GM12878 (cell line): Measurements from ENCODE around the gene SUGP2. TPM values are rescaled to one million over a fixed set of nuclear protein-coding genes. Genes with fewer than 3 reads are reported as not detected.

Experiments used
- ATAC-seq: fragments of 200-7000 bp; cut with Tn5 transposase; 3 replicates; pipeline ENCODE4 v1.9.1; 2020; ENCODE audit warnings: mild to moderate bottlenecking, moderate library complexity
- BruUV-seq: library from RNA; stranded (reverse); fragments of 400-500 nt; replicated peaks from 2 replicates; lab custom pipeline; 2021; lab: Mats Ljungman, UMichigan
- CTCF ChIA-PET: fragments of 300-600 bp; sonication (Branson Sonifier 250); formaldehyde crosslinking; extraction: SDS; loops from one replicate; lab custom pipeline; 2021; ENCODE audit warnings: inconsistent platforms; lab: Yijun Ruan, JAX
- POLR2A ChIA-PET: fragments of 350-600 bp; formaldehyde crosslinking; extraction: SDS; loops from one replicate; lab custom pipeline; 2021; ENCODE audit warnings: inconsistent platforms; lab: Charles Lee
- RAD21 ChIA-PET: fragments of 300-600 bp; sonication (Branson Sonifier 250); formaldehyde crosslinking; loops from one replicate; lab custom pipeline; 2023; ENCODE audit warnings: antibody characterized with exemption; ENCODE audit not compliant: unreplicated experiment; lab: Charles Lee
- SMC1A ChIA-PET: fragments of 300-600 bp; sonication (Branson Sonifier 250); formaldehyde crosslinking; loops from one replicate; lab custom pipeline; 2023; ENCODE audit not compliant: unreplicated experiment, uncharacterized antibody; lab: Charles Lee
- DNase-seq: peaks from one replicate; pipeline ENCODE4 v3.0.0-alpha.2; 2011; ENCODE audit warnings: low read depth, low spot score
- FAIRE-seq: peaks from 3 replicates; lab custom pipeline; 2011; peaks lifted over from hg19 to GRCh38; lab: Jason Lieb, UNC
- H2AFZ ChIP-seq: 2 replicates; pipeline ENCODE4 v1.6.0; 2011; ENCODE audit warnings: low read depth, low read length, control low read depth; ENCODE audit not compliant: control insufficient read depth
- H3K27ac ChIP-seq: 2 replicates; pipeline ENCODE4 v1.5.1; 2011; ENCODE audit warnings: control low read depth; ENCODE audit not compliant: control insufficient read depth, insufficient read depth
- H3K27me3 ChIP-seq, 2 experiments: replicated peaks in 1 of 2; 2 replicates each; pipeline versions ENCODE4 v1.6.0 to v1.6.1; 2011; ENCODE audit warnings: low read length in 1 of 2; ENCODE audit not compliant: control insufficient read depth in 2 of 2, insufficient read depth in 2 of 2
- H3K36me3 ChIP-seq, 2 experiments: 2 replicates each; pipeline ENCODE4 v1.5.1; 2011; ENCODE audit warnings: low read length in 1 of 2; ENCODE audit not compliant: control insufficient read depth in 2 of 2, insufficient read depth in 2 of 2
- H3K4me1 ChIP-seq: 2 replicates; pipeline ENCODE4 v1.6.1; 2011; ENCODE audit warnings: mild to moderate bottlenecking, low read length, moderate library complexity, mixed read lengths; ENCODE audit not compliant: control insufficient read depth, insufficient read depth
- H3K4me2 ChIP-seq: 2 replicates; pipeline ENCODE4 v1.6.0; 2011; ENCODE audit warnings: control low read depth; ENCODE audit not compliant: control insufficient read depth, insufficient read depth
- H3K4me3 ChIP-seq: fragments of 200-600 bp; sonication (generic); 2 replicates; pipeline ENCODE4 v1.5.1; 2016
- H3K79me2 ChIP-seq: 2 replicates; pipeline ENCODE4 v1.6.0; 2011; ENCODE audit warnings: low read length; ENCODE audit not compliant: control insufficient read depth, insufficient read depth
- H3K9ac ChIP-seq: 2 replicates; pipeline ENCODE4 v1.8.0; 2011; ENCODE audit warnings: low read length, control low read depth, mixed read lengths; ENCODE audit not compliant: control insufficient read depth, insufficient read depth
- H3K9me3 ChIP-seq: replicated peaks from 3 replicates; pipeline ENCODE4 v1.5.1; 2011; ENCODE audit warnings: mild to moderate bottlenecking, low read length; ENCODE audit not compliant: control insufficient read depth, insufficient read depth
- H4K20me1 ChIP-seq: 2 replicates; pipeline ENCODE4 v1.6.0; 2011; ENCODE audit not compliant: control insufficient read depth, insufficient read depth
- BHLHE40 ChIP-seq, 2 experiments: fragments of 450-650 bp in 1 of 2; IDR thresholded peaks; 2 replicates each; pipeline ENCODE4 v1.6.1; 2011 to 2017; ENCODE audit warnings: low read depth in 2 of 2, borderline replicate concordance in 1 of 2, improper control_type of control experiment in 1 of 2, low read length in 1 of 2, mild to moderate bottlenecking in 1 of 2
- CEBPB ChIP-seq, 2 experiments: fragments of 150-350 bp in 1 of 2; IDR thresholded peaks; 2 replicates each; pipeline ENCODE4 v1.6.1; 2012 to 2014; ENCODE audit warnings: low read depth in 2 of 2, low read length in 2 of 2, borderline replicate concordance in 1 of 2, inconsistent platforms in 1 of 2
- EP300 ChIP-seq, 2 experiments: fragments of 150-350 bp in 1 of 2; IDR thresholded peaks; 2 replicates each; pipeline ENCODE4 v1.6.1; 2011 to 2012; ENCODE audit warnings: low read depth in 2 of 2, low read length in 2 of 2, borderline replicate concordance in 1 of 2, improper control_type of control experiment in 1 of 2, inconsistent platforms in 1 of 2; ENCODE audit not compliant: control insufficient read depth in 1 of 2
- FOXM1 ChIP-seq: IDR thresholded peaks from 2 replicates; pipeline ENCODE4 v1.6.1; 2012; ENCODE audit warnings: low read depth, mild to moderate bottlenecking, inconsistent platforms, low read length, moderate library complexity
- IRF4 ChIP-seq: IDR thresholded peaks from 2 replicates; pipeline ENCODE4 v1.6.1; 2011; ENCODE audit warnings: low read depth, low read length
- KLF5 ChIP-seq: fragments of 450-650 bp; IDR thresholded peaks from 2 replicates; pipeline ENCODE4 v1.6.1; 2014; ENCODE audit warnings: mild to moderate bottlenecking; ENCODE audit not compliant: partially characterized antibody
- REST ChIP-seq: IDR thresholded peaks from 2 replicates; pipeline ENCODE4 v1.6.1; 2012; ENCODE audit warnings: mild to moderate bottlenecking, low read depth, low read length
- RFX5 ChIP-seq: IDR thresholded peaks from 2 replicates; pipeline ENCODE4 v1.6.1; 2011; ENCODE audit warnings: low read depth, low read length, improper control_type of control experiment
- SREBF2 ChIP-seq: IDR thresholded peaks from 2 replicates; pipeline ENCODE4 v1.6.1; 2012; ENCODE audit warnings: mild to moderate bottlenecking, low read length
- STAT3 ChIP-seq: IDR thresholded peaks from 2 replicates; pipeline ENCODE4 v1.6.1; 2011; ENCODE audit warnings: low read depth, low read length, improper control_type of control experiment
- SUPT20H ChIP-seq: IDR thresholded peaks from 2 replicates; pipeline ENCODE4 v1.6.1; 2011; ENCODE audit warnings: low read depth, mild to moderate bottlenecking, low read length, moderate library complexity, borderline replicate concordance; ENCODE audit not compliant: control insufficient read depth
- ZNF217 ChIP-seq: fragments of 450-650 bp; IDR thresholded peaks from 2 replicates; pipeline ENCODE4 v1.6.1; 2017; ENCODE audit warnings: antibody characterized with exemption, mild to moderate bottlenecking
- ZSCAN29 ChIP-seq: fragments of 450-650 bp; IDR thresholded peaks from 2 replicates; pipeline ENCODE4 v1.6.1; 2017; ENCODE audit warnings: mild to moderate bottlenecking, moderate library complexity
- WGBS: methylation state at CpG from one replicate; pipeline ENCODE4 v1.1.6; 2016; ENCODE audit warnings: low lambda C conversion rate; ENCODE audit not compliant: insufficient replicate concordance, insufficient coverage; ENCODE audit errors: missing lambda C conversion rate; 5-methylcytosine and 5-hydroxymethylcytosine counted together
- in situ Hi-C: fragments of 300-500 bp; cut with MboI; formaldehyde crosslinking; loops from 9 replicates; pipeline ENCODE4 v1.14.3; 2018; ENCODE audit warnings: mixed read lengths
- intact Hi-C: fragments of 100-400 bp; cut with micrococcal nuclease; formaldehyde crosslinking; loops from one replicate; pipeline ENCODE4 v1.14.2; 2022; ENCODE audit not compliant: unreplicated experiment
- polyA plus RNA-seq, 11 experiments: library from polyadenylated mRNA; depleted of rRNA in 4 of 11; unstranded in 6 of 11; stranded (reverse) in 5 of 11; fragments of >200 nt; fragmentation: Nextera tagmentation in 4 of 11; fragmentation: Illumina TruSeq in 1 of 11; extraction: Ambion mirVana in 4 of 11; extraction: Trizol in 1 of 11; gene quantifications; 1 replicate in 1 of 11; 2 replicates in 10 of 11; pipeline versions ENCODE4 v1.2.1 to v1.2.3, GENCODE V29; 2011 to 2016; ENCODE audit warnings: inconsistent platforms in 2 of 11, missing spikeins in 2 of 11, low read depth in 1 of 11
- total RNA-seq, 4 experiments: library from RNA; depleted of rRNA in 3 of 4; stranded (reverse); fragments of >200 nt in 3 of 4; fragmentation: Illumina TruSeq in 1 of 4; extraction: Trizol in 1 of 4; gene quantifications; 2 replicates each; pipeline versions ENCODE4 v1.2.1 to v1.2.3, GENCODE V29; 2013 to 2021
- TF ChIP-seq, protein P1 (sequence below): fragments of 450-650 bp; formaldehyde crosslinking; IDR thresholded peaks from 2 replicates; pipeline ENCODE4 v1.5.0; 2022; ENCODE audit warnings: mild to moderate bottlenecking, missing genetic modification characterization
- TF ChIP-seq, protein P2 (sequence below): IDR thresholded peaks from 2 replicates; pipeline ENCODE4 v1.6.1; 2011; ENCODE audit warnings: mild to moderate bottlenecking, low read depth, low read length, moderate library complexity; ENCODE audit not compliant: insufficient replicate concordance

Gene SUGP2
- total and polyA plus RNA-seq, 10 of the 15 experiments (the other 5 are each of a cell fraction or from before 2014, with no cell fraction given), result 15.0 to 120 (median 57.2) TPM

DNA sequence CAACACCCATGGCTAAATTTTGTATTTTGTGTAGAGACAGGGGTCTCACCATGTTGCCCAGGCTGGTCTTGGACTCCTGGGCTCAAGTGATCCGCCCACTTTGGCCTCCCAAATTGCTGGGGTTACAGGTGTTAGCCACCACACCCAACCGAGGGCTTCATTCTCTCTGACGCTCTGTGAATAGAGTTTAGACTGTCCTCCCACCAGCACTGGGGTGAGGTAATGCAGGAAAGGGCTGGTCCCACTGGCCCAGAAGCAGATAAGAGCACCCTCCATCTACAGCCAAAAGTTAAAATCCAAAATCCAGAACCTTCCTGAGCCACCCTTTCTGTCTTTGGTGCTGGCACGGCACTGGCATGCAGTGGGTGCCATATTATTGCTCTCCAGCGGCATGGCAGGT, 60.5 kb downstream of the SUGP2 start:
- CTCF ChIA-PET, result interaction anchor here (0.5 kb wide), 1 partner anchor 16 kb away, joined by 3 read pairs; no protein-coding TSS in a partner anchor

More for the DNA sequence above, 60.5 kb downstream of the SUGP2 start:
- no peaks in the 10 kb centered on the region for H3K4me1 ChIP-seq
- H4K20me1 ChIP-seq, result no peaks in the 10 kb centered on the region
- no peak overlapping the region for H2AFZ ChIP-seq
- TF ChIP-seq, protein P1, sequence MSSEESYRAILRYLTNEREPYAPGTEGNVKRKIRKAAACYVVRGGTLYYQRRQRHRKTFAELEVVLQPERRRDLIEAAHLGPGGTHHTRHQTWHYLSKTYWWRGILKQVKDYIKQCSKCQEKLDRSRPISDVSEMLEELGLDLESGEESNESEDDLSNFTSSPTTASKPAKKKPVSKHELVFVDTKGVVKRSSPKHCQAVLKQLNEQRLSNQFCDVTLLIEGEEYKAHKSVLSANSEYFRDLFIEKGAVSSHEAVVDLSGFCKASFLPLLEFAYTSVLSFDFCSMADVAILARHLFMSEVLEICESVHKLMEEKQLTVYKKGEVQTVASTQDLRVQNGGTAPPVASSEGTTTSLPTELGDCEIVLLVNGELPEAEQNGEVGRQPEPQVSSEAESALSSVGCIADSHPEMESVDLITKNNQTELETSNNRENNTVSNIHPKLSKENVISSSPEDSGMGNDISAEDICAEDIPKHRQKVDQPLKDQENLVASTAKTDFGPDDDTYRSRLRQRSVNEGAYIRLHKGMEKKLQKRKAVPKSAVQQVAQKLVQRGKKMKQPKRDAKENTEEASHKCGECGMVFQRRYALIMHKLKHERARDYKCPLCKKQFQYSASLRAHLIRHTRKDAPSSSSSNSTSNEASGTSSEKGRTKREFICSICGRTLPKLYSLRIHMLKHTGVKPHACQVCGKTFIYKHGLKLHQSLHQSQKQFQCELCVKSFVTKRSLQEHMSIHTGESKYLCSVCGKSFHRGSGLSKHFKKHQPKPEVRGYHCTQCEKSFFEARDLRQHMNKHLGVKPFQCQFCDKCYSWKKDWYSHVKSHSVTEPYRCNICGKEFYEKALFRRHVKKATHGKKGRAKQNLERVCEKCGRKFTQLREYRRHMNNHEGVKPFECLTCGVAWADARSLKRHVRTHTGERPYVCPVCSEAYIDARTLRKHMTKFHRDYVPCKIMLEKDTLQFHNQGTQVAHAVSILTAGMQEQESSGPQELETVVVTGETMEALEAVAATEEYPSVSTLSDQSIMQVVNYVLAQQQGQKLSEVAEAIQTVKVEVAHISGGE (CRISPR knock-in tag), result no peak
- TF ChIP-seq, protein P2, sequence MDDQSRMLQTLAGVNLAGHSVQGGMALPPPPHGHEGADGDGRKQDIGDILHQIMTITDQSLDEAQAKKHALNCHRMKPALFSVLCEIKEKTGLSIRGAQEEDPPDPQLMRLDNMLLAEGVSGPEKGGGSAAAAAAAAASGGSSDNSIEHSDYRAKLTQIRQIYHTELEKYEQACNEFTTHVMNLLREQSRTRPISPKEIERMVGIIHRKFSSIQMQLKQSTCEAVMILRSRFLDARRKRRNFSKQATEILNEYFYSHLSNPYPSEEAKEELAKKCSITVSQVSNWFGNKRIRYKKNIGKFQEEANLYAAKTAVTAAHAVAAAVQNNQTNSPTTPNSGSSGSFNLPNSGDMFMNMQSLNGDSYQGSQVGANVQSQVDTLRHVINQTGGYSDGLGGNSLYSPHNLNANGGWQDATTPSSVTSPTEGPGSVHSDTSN, result no peak
- no peak for TF ChIP-seq FOXM1
- no peak for TF ChIP-seq IRF4
- no peak for TF ChIP-seq SREBF2
- TF ChIP-seq REST, result no peak
- no peak for TF ChIP-seq STAT3
- no peak for TF ChIP-seq ZSCAN29
- no peak for TF ChIP-seq ZNF217
- TF ChIP-seq RFX5, result no peak
- TF ChIP-seq KLF5, result no peak
- no peak for TF ChIP-seq CEBPB (IDR thresholded peaks at IDR 0.05; ENCODE audit: borderline replicate concordance in 1 of 2, low read depth in 2 of 2, low read length in 2 of 2)
- no peak for TF ChIP-seq EP300 (IDR thresholded peaks at IDR 0.05; ENCODE audit: borderline replicate concordance in 1 of 2, control insufficient read depth in 1 of 2, low read depth in 2 of 2, low read length in 2 of 2)
- no peak for TF ChIP-seq SUPT20H
- no peak for TF ChIP-seq BHLHE40 (IDR thresholded peaks at IDR 0.05; ENCODE audit: borderline replicate concordance in 1 of 2, low read depth in 2 of 2, low read length in 1 of 2)
- TF ChIP-seq, all 136 proteins: peak for 0
- ChIA-PET RAD21 (interaction anchor here (0.7 kb wide), 1 partner anchor 33 kb away, joined by 3 read pairs; no protein-coding TSS in a partner anchor), POLR2A (interaction anchor here (0.6 kb wide), 1 partner anchor 23 kb away, joined by 3 read pairs; no protein-coding TSS in a partner anchor), SMC1A (no interaction called here)
- in situ Hi-C loops (no loop called here), intact Hi-C loops (no loop called here)
- Histone ChIP-seq H3K27ac (no peak overlapping the region), H3K36me3 (no peaks in the 10 kb centered on the region), H3K4me2 (no peak overlapping the region), H3K4me3 (no peak overlapping the region), H3K27me3 (no peaks in the 10 kb centered on the region), H3K79me2 (no peaks in the 10 kb centered on the region), H3K9me3 (no peaks in the 10 kb centered on the region; the same call in 2 of the 3 replicates), H3K9ac (no peak overlapping the region)
- WGBS, result 44% methylated on average over 5 of the region's 5 CpGs
- DNase-seq (no peak), FAIRE-seq (no peak), ATAC-seq (no peak)
- BruUV-seq, result no TSS peak
